Measurements from ENCODE around the gene QPCT. TPM values are rescaled to one million over a fixed set of nuclear protein-coding genes. Genes with fewer than 3 reads are reported as not detected.
A peak's percentile ranks its signal among the peaks of the same experiment; 100 is the strongest.

Gene QPCT
- total and polyA plus RNA-seq, 11 donors: 1.3 to 7.2 (median 2.8) TPM

DNA sequence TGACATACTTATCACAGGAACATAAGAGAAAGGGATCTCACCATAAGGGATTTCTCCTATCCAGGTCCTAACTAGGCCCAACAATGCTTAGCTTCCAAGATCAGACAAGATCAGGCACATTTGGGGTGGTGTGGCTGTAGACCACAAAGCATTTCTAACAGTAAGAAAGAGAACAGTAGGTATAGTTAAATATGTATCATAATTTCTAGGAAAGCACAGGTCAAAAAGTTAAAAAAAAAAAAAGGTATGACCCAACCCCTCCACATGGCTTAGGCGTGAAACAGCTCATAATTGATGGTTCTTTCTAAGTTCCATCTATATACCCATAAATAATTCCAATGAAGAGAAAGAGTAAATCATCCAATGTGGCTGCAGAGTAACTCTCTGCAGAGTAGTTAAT, 26.7 kb upstream of the QPCT start:
- intact Hi-C loops (cut with DNase I): no loop called here
- TF ChIP-seq POLR2A (IDR thresholded peaks at IDR 0.05): no peak
- TF ChIP-seq, protein P1, sequence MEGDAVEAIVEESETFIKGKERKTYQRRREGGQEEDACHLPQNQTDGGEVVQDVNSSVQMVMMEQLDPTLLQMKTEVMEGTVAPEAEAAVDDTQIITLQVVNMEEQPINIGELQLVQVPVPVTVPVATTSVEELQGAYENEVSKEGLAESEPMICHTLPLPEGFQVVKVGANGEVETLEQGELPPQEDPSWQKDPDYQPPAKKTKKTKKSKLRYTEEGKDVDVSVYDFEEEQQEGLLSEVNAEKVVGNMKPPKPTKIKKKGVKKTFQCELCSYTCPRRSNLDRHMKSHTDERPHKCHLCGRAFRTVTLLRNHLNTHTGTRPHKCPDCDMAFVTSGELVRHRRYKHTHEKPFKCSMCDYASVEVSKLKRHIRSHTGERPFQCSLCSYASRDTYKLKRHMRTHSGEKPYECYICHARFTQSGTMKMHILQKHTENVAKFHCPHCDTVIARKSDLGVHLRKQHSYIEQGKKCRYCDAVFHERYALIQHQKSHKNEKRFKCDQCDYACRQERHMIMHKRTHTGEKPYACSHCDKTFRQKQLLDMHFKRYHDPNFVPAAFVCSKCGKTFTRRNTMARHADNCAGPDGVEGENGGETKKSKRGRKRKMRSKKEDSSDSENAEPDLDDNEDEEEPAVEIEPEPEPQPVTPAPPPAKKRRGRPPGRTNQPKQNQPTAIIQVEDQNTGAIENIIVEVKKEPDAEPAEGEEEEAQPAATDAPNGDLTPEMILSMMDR (IDR thresholded peaks at IDR 0.05): no peak
- no peak for ATAC-seq
- DNase-seq: no peak
- WGBS, 4 donors: 100% methylated on average over 1 of the region's 1 CpG
- H3K27me3 ChIP-seq: no peaks in the 10 kb centered on the region
- H3K36me3 ChIP-seq: peaks cover 0 to 10% (median 0%) of the 10 kb centered on the region in 9 donors
- no peaks in the 10 kb centered on the region for H3K9me3 ChIP-seq
- no peak overlapping the region for H3K4me3 ChIP-seq
- H3K27ac ChIP-seq: no peak overlapping the region
- peaks cover 2 to 67% (median 36%) of the 10 kb centered on the region in 12 donors for H3K4me1 ChIP-seq

GRCh38 chr2:37318401-37318800, 26.0 kb upstream of the QPCT start:
- ATAC-seq: peak in 1 of 4 donors; percentile 29
- Histone ChIP-seq H3K4me3 (no peak overlapping the region), H3K4me1 (peaks cover 6 to 72% (median 39%) of the 10 kb centered on the region in 12 donors), H3K27me3 (no peaks in the 10 kb centered on the region), H3K9me3 (no peaks in the 10 kb centered on the region), H3K27ac (peak overlapping the region in 1 of 12 donors; percentile 23), H3K36me3 (peaks cover 0 to 10% (median 0%) of the 10 kb centered on the region in 9 donors)
- 75 to 81% (median 80%) methylated on average over 5 of the region's 5 CpGs for WGBS, 4 donors
- no peak for DNase-seq
- TF ChIP-seq, protein P1 (IDR thresholded peaks at IDR 0.05): no peak
- TF ChIP-seq POLR2A (IDR thresholded peaks at IDR 0.05): no peak
- intact Hi-C loops (cut with DNase I): no loop called here

DNA sequence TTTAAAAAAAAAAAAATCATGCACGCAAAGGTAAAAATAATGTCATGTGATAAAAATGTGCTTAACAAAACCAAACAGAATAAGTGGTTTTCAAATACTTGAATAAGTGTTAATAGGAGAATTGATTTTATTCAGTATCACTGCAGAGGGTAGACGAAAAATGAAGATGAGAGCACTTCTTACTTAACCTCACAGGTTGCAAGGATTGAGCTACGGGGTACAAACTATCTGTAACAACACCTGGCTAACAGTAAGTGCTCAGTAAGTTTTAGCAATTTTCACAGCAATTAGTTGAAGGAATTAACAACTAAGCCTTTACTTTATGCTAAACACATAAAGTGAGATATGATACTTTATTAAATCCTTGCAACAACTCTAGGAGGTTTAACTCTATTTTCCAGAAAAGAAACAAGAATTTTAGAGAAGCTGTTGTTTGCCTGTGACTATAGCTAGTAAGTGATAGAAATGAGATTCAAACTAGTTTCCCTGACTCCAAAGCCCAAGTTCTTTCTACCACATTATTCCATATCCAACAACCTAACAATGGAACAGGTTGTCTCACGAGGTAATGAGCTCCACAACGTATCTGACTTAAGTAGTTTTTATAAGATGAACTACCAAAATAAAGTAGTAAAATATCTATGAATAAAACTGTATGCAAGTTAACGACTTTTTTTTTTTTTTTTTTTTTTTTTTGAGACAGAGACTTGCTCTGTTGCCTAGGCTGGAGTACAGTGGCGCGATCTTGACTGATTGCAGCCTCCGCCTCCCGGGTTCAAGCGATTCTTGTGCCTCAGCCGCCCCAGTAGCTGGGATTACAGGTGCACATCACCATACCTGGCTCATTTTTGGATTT, 24.4 kb upstream of the QPCT start:
- TF ChIP-seq, protein P1 (IDR thresholded peaks at IDR 0.05): no peak
- no peak for TF ChIP-seq POLR2A (IDR thresholded peaks at IDR 0.05)
- 93 to 96% (median 94%) methylated on average over 12 of the region's 12 CpGs for WGBS, 4 donors
- H3K4me1 ChIP-seq: peaks cover 6 to 68% (median 37%) of the 10 kb centered on the region in 12 donors
- intact Hi-C loops (cut with DNase I): loop anchor here in 1 of 10 donors (5.0 kb wide), 1 partner anchor 78 kb away; no protein-coding TSS in a partner anchor
- peaks cover 0 to 10% (median 0%) of the 10 kb centered on the region in 9 donors for H3K36me3 ChIP-seq
- H3K4me3 ChIP-seq: no peak overlapping the region
- no peak overlapping the region for H3K27ac ChIP-seq
- ATAC-seq: no peak
- H3K27me3 ChIP-seq: no peaks in the 10 kb centered on the region
- H3K9me3 ChIP-seq: no peaks in the 10 kb centered on the region
- DNase-seq: peak in 1 of 5 donors; percentile 16

DNA sequence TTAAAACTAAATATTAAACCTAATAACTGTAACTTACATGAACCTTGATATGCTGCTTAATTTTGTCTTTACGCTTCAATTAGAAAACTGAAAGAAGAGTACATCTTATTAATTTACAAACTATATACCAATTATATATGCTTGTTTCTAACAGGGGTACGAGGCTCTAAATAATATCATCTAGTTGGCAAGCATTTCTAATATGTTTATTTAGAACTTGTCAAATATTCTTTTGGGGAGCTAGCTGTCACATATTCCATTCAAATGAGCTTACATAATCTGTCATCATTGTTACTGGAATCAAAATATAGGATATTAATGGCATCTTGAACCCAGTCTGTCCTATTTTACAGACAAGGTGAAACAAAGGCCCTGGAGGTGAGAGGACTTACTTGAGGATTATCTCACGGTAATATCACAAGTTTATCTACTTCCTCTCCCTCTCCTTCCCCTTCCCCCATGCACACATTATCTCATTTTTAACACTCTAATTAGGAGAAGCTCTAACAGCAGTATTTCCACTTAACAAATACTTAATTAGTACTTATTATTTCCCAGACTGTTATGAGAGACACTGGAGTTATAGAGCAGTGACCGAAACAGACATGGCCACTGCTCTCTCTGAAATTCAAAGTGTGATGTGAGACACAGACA, 23.3 kb upstream of the QPCT start:
- H3K4me1 ChIP-seq: peaks cover 6 to 70% (median 38%) of the 10 kb centered on the region in 12 donors
- ATAC-seq (no peak), DNase-seq (no peak)
- peak overlapping the region in 1 of 12 donors; percentile 86 for H3K4me3 ChIP-seq
- H3K9me3 ChIP-seq: no peaks in the 10 kb centered on the region
- WGBS, 4 donors: 71 to 81% (median 78%) methylated on average over 4 of the region's 4 CpGs
- no peaks in the 10 kb centered on the region for H3K27me3 ChIP-seq
- intact Hi-C loops (cut with DNase I): loop anchor here in 1 of 10 donors (5.0 kb wide), 1 partner anchor 79 kb away; no protein-coding TSS in a partner anchor
- TF ChIP-seq, protein P1 (IDR thresholded peaks at IDR 0.05): no peak
- TF ChIP-seq POLR2A (IDR thresholded peaks at IDR 0.05): no peak
- H3K36me3 ChIP-seq: peaks cover 0 to 8% (median 0%) of the 10 kb centered on the region in 9 donors
- H3K27ac ChIP-seq: no peak overlapping the region

Data from heart left ventricle (tissue), 16 donors.